HG02852 (cell line): ENCODE results near the gene HELZ.
"Not testable (repeated sequence)": the region's sequence is repeated elsewhere in the genome, so short reads cannot be mapped to it uniquely, and the experiment has no call there.

Experiments
- ATAC-seq: cut with Tn5 transposase; IDR thresholded peaks from one replicate; pipeline ENCODE4 v1.9.1; 2021; ENCODE audit warnings: mild to moderate bottlenecking, moderate library complexity; ENCODE audit not compliant: unreplicated experiment

Gene HELZ

GRCh38 chr17:67124450-67125148 is 120.4 kb downstream of the HELZ start:
- ATAC-seq = no peak

- no peak for ATAC-seq
Observed at GRCh38 chr17:67123699-67124098, 121.3 kb downstream of the HELZ start.

- no peak for ATAC-seq
Observed at GRCh38 chr17:67121316-67121891, 123.6 kb downstream of the HELZ start.

- no peak for ATAC-seq
Observed at GRCh38 chr17:67119102-67119501, 125.9 kb downstream of the HELZ start.

- ATAC-seq = no peak
Observed at GRCh38 chr17:67116045-67116575, 128.9 kb downstream of the HELZ start.

- no peak for ATAC-seq
Observed at GRCh38 chr17:67115401-67115800, 129.6 kb downstream of the HELZ start.

GRCh38 chr17:67113486-67113885 is 131.5 kb downstream of the HELZ start:
- ATAC-seq = no peak

- ATAC-seq = no peak
Observed at GRCh38 chr17:67111808-67112207, 133.2 kb downstream of the HELZ start.

- no peak for ATAC-seq
Observed at GRCh38 chr17:67111327-67111726, 133.7 kb downstream of the HELZ start.

GRCh38 chr17:67110619-67111018 is 134.4 kb downstream of the HELZ start:
- ATAC-seq = no peak

- ATAC-seq = no peak
Observed at GRCh38 chr17:67109111-67109510, 135.9 kb downstream of the HELZ start.

- ATAC-seq = no peak
Observed at GRCh38 chr17:67107811-67108775, 136.9 kb downstream of the HELZ start.

- ATAC-seq = no peak
Observed at GRCh38 chr17:67107171-67107570, 137.8 kb downstream of the HELZ start.

GRCh38 chr17:67105213-67105612 is 139.8 kb downstream of the HELZ start:
- ATAC-seq = no peak

- not testable (repeated sequence) for ATAC-seq
Observed at GRCh38 chr17:67104641-67105040, 140.4 kb downstream of the HELZ start.

- ATAC-seq = no peak
Observed at GRCh38 chr17:67098006-67098405, 147.0 kb downstream of the HELZ start.

GRCh38 chr17:67096609-67097008 is 148.4 kb downstream of the HELZ start:
- ATAC-seq = no peak

GRCh38 chr17:67095803-67096202 is 149.2 kb downstream of the HELZ start:
- no peak for ATAC-seq

GRCh38 chr17:67095291-67095690 is 149.7 kb downstream of the HELZ start:
- ATAC-seq = not testable (repeated sequence)

GRCh38 chr17:67093348-67093747 is 151.6 kb downstream of the HELZ start:
- no peak for ATAC-seq

GRCh38 chr17:67092710-67093109 is 152.3 kb downstream of the HELZ start:
- ATAC-seq = not testable (repeated sequence)
